ENCODE data around the gene CADM2. TPM values are rescaled to one million over a fixed set of nuclear protein-coding genes. Genes with fewer than 3 reads are reported as not detected.

Gene CADM2
- total and polyA plus RNA-seq, 2 experiments from 2014 or later = 13.3 to 47.5 TPM

- TF ChIP-seq ZNF462 (CRISPR knock-in tag; IDR thresholded peaks at IDR 0.05) = no peak
- no peak for TF ChIP-seq NANOG (IDR thresholded peaks at IDR 0.05; ENCODE audit: borderline replicate concordance)
- TF ChIP-seq STAT1 (IDR thresholded peaks at IDR 0.05; ENCODE audit: unreplicated experiment) = no peak
- TF ChIP-seq ZNF114 (CRISPR knock-in tag; IDR thresholded peaks at IDR 0.05) = no peak
- no peak for TF ChIP-seq JUNB (IDR thresholded peaks at IDR 0.05; ENCODE audit: unreplicated experiment)
- TF ChIP-seq ZNF331 (CRISPR knock-in tag; IDR thresholded peaks at IDR 0.05; ENCODE audit: low read depth) = no peak
Measured at GRCh38 chr3:85487375-85487774, 528.6 kb downstream of the CADM2 start (continued).

GRCh38 chr3:85495602-85496001 lies 536.8 kb downstream of the CADM2 start:
- H3K36me3 ChIP-seq (ENCODE audit: insufficient read depth) = no peaks in the 10 kb centered on the region
- peaks cover 6% of the 10 kb centered on the region for H3K4me1 ChIP-seq (ENCODE audit: insufficient read depth)
- no peak overlapping the region for H2AFZ ChIP-seq
- no peak overlapping the region for H3K4me3 Mint-ChIP-seq
- H3K27me3 Mint-ChIP-seq (ENCODE audit: insufficient read depth, low read depth, poor library complexity) = peaks cover 2% of the 10 kb centered on the region
- H3K4me3 ChIP-seq = no peak overlapping the region
- H4K20me1 ChIP-seq (replicated peaks; ENCODE audit: insufficient read depth) = no peaks in the 10 kb centered on the region
- no peak overlapping the region for H3K27ac ChIP-seq (ENCODE audit: low read depth)
- peaks cover 9% of the 10 kb centered on the region for H3K4me1 Mint-ChIP-seq
- H3K36me3 Mint-ChIP-seq (ENCODE audit: low read depth) = no peaks in the 10 kb centered on the region
- no peaks in the 10 kb centered on the region for H3K9me2 ChIP-seq (ENCODE audit: insufficient read depth)
- H3K27ac Mint-ChIP-seq = peak overlapping the region; percentile 61; the same call in 1 of the 2 replicates
- no peaks in the 10 kb centered on the region for H3K27me3 ChIP-seq (ENCODE audit: insufficient read depth)
- no peaks in the 10 kb centered on the region for H3F3A ChIP-seq (replicated peaks; ENCODE audit: low read depth)
- TF ChIP-seq NANOG (IDR thresholded peaks at IDR 0.05; ENCODE audit: borderline replicate concordance) (peak; percentile 37; the same call in 1 of the 2 replicates), EZH2phosphoT487 (IDR thresholded peaks at IDR 0.05; ENCODE audit: unreplicated experiment) (no peak), CREB1 (CRISPR knock-in tag; IDR thresholded peaks at IDR 0.05; ENCODE audit: low read depth) (no peak)
- no peaks in the 10 kb centered on the region for H3K79me2 ChIP-seq (replicated peaks; ENCODE audit: insufficient read depth)
- no peaks in the 10 kb centered on the region for H3K9me3 Mint-ChIP-seq
- ATAC-seq (peak; percentile 72), DNase-seq (ENCODE audit: low spot score) (peak; percentile 39)
- H3K4me2 ChIP-seq = no peak overlapping the region
